Measurements from ENCODE around the gene MACROD1.
A peak's percentile ranks its signal among the peaks of the same experiment; 100 is the strongest.

Gene MACROD1

DNA sequence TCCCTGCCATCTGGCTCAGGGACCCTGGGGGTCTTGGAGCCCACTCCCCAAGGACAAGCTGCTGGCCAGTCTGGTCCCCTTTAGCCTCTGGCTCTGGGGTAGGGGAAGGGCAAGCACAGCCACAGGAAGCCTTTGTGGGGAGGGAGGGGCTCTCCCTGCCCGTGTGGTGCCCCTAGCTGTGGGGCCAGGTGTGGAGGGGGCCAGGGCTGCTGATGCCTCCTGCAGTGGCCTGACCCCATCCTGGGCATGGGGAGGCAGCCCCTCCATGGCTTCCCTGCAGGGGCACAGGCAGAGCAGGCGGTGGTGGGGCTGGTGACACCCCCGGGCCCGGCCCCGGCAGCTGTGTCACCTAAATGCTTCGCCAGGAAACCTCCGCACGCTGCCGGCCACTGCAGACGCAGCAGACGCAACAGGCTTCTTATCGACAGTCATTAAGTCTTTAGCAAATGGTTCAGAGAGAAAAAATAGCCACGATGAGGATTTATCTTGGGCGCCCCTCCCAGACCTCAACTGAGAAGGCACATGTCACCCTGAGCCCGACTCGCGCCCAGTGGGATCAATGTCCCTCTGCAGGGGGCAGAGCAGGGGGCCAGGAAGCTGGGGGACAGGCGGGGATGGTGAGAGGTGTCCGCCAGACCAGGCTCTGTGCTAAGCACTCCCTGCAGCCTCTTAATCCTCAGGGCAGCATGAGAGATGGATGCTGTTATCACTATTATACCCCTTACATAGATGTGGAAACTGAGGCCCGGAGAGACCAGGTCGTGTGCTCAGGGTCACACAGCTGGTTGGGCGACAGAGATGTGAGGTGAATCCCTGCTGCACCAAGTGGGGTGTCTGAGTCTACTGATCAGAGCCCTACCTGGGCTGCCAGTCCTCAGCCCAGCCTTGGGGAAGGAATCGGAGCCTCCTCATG, 96.3 kb downstream of the MACROD1 start:
- DNase-seq: no peak

DNA sequence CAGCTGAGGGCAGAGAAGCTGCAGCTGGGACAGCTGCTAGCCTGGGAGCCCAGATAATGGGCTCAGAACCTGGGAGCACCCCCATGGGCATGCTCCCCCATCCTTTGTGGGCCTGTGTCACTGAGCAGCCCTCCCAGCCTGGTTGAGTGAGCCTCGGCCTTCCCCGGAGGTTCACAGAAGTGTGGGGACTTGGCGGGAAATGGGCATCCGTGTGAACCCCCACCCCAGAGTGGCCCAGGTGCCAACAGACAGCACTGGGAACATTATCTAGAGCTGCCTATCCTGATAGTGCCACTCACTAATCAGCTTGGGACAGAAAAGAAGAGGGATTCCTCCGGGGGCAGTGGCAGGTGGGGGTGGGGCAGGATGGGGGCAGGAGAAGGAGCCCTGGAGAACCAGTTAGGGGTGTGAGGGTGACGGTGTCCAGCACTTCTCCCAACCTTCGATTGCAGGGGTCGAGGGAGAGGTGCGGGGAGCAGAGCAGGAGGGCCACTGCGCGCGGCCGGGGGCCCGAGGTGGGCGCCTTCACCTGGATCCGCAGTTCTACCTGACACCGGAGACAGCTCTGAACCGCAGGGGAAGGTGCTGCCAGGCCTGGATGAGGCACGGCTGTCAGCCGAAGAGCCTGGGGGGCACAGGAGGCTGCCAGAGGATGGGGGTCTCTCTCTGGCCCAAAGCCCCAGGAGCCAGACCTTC, 97.1 kb downstream of the MACROD1 start:
- no peak for DNase-seq

DNA sequence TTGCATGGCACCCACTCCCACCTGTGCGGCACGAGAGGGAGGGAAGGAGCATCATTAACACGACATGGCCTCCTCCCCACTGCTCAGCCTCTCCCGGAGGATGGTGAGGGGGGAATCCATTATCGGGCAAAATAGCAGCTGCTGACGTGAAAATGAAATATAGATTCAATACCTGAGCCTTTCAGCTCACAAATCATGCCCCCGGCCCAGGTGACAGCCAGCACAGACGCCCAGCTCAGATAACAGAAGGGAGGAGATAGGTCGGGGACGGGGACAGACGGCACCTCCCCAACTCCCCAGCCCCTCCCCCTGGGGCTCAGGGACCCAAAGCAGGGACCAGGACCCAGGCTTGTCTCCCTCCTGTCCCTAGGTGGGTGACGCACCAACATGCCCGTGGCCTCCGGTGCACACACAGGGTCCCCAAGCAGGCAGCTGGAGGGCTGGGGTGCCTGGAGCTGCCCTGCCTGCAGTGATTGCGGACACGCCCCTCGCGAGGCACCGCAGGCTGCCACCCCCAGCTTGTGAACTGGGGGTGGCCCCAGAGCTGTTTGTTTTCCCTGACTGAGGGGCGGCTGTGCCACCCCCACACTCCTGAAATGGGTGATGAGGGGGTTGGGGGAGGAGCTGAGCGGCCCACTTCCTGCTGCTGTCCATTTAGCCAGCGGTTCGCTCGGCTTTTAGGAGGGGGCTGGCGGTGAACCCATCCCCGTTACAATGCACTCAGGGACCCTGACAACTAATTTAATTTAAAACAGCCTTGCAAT, 98.5 kb downstream of the MACROD1 start:
- DNase-seq: no peak

GRCh38 chr11:64065712-64066111, 100.2 kb downstream of the MACROD1 start:
- no peak for DNase-seq

GRCh38 chr11:64065141-64065465, 100.8 kb downstream of the MACROD1 start:
- no peak for DNase-seq

DNA sequence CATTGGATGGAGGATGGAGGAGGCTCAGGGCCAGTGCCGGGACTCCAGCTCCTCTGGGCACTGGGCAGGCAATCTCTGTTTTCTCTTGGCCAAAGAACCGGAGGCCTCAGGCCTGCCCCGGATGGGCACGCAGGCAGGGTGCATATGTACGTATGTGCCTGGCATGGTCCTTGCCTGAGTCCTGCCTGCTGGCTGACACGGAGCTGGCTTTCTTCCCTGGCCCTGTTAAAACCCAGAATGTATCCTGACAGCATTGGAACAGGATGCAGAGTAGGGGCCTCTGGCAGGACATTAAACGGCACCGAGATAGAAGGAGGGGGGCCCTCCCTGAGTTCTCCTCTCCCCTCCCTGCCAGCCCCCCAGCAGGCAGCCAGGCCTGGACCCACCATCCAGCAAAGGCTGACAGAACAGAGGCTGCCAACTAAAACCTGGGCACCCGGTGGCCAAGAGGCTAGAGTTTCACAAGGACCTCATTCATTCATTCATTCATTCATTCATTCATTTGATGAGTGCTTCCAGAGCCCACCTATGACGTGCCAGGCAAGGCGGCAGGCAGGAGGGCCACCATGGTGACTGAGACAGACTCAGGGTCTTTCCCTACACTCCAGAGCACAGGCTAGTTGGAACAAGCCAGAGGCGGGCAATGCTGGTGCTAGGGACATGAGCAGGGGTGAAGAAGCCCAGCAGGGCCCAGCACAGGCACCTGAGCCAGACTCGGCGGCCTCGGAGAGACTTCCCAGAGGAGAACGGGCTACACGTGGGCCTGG, 101.4 kb downstream of the MACROD1 start:
- DNase-seq: no peak

- DNase-seq: no peak
These were observed 102.1 kb downstream of the MACROD1 start for GRCh38 chr11:64063777-64064176.

GRCh38 chr11:64062185-64063039, 103.5 kb downstream of the MACROD1 start:
- DNase-seq: no peak

DNA sequence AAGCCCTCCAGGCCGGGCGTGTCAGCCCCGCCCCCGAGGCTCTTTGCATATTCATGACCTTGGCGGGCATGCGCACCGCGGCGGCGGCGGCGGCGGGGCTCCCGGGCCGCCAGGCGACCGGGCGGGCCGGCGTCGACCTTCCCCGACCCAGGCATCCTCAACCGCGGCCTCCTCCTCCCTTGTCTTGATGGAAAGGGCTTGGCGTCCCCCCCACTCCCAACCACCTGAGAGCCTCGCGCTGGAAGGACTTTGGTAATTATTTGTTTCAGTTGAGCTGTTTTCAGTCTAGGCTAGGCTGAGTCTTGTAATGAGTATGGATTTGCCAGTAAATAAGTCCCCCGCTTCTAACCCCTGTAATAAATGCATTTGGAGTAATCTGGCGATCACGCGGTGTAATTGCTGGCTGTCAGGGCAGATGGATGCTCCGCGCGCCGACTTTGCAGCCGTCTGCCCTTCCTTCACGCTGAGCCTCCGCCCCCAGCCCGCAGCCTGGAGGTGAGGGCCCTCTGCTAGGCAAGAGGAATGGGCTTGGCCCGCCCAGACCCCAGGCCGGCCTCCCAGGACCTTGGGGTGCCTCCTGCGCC, 105.0 kb downstream of the MACROD1 start:
- peak; percentile 26 for DNase-seq

GRCh38 chr11:64060263-64060860, 105.6 kb downstream of the MACROD1 start:
- DNase-seq: no peak

DNA sequence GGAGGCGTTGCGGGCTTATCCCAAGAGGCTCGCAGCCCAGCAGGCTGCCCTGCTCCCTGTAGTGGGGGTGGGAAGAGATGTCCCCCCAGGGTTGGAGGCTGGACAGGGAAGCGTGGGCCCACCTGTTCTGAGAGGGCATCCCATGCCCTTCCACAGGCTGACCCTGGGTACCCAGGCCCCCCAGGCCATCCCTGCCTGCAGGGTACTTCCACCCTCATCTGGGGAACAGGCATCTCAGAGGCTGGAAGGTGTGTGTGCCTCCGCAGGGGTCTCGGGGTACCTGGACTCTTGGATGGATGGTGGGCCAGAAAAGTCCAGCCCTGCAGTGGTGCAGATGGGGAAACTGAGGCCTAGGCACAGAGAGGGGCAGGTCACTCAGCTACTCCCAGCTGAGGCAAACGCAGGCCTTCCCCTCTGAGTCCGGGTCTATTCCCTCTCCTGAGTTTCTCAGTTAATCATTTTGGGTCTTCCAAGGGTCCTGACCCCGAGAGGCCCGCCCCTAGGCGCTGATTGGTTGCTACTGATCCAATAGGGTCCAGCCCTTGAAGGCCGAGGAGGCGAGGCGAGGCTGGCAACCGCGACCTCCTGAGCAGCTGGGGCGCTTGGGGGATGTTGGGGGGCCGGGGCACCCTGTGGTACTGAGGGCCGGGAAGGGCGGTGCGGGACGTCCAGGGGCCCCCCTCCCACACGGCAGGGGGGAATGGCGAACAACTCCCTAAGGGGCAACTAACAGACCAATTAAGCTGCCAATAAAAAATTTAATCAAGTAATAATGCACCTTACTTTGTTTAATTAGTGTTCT, 106.4 kb downstream of the MACROD1 start:
- DNase-seq: no peak

DNA sequence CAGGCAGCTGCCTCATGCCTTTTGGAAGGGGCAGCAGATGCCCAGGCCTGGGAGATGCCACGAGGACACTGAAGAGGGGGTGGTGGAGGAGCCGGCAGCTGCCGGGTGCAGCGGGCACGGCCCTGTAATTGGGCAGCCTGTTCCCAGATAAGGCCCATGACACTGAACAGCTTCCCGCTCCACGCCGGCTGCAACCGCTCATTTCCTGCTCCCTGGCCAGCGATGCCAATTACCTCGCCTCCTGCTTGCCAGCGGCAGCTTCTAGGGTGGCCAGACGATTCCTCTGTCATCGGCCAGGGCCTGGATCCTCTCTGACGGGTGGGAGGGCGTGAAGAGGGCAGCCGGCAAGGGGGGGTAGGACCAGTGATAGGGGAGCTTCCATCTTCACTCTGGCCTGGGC, 107.4 kb downstream of the MACROD1 start:
- DNase-seq: peak; percentile 55

GRCh38 chr11:64057890-64058289, 108.0 kb downstream of the MACROD1 start:
- DNase-seq: no peak

DNA sequence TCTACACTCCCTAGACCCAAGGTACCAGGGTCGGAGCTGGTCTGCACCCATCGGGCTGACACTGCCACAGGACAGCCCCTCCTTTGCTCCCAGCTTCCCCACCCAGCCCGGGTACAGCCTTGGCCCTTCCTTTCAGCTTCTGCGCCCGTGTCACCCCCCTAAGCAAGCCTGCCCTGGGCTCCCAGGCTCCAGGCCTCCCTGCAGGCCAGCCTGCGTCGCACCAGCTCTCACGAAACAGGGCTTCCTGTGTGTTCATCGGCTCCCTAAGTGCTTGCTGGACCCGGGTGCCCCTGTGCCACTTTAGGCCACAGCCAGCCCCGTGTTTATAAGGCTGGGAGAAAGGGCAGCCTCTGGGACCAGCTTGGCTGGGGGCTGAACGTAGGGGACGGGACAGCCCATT, 109.1 kb downstream of the MACROD1 start:
- no peak for DNase-seq

DNA sequence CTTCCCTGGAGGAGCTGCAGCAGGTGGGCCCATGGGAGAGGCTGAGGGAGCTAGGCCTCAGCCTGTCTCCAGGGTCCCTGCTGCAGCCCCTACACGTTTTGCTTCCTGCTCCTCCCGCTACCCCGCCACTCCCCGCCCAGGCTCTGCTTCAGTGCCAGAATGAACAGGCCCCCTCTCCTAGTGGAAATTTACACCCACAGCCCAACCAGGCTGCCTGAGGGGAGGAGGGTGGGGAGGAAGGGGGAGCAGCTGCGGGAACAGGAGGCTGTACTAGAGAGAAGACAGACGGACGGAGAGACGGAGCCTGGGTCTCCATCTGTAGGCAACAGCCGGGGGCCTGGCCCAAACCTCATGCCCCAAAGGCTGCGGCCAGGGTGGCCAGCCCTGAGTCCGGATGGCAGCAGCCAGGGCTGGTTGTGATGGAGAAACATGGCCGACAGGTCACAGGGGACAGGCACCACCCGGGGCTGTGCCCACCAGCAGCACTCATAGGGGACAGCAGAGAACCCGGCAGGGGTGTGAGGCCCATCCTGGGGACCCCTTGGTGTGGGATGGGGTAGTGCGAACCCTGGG, 109.6 kb downstream of the MACROD1 start:
- no peak for DNase-seq

GRCh38 chr11:64055077-64055476, 110.8 kb downstream of the MACROD1 start:
- no peak for DNase-seq

- DNase-seq: no peak
These were observed 112.2 kb downstream of the MACROD1 start for GRCh38 chr11:64053699-64054098.

DNA sequence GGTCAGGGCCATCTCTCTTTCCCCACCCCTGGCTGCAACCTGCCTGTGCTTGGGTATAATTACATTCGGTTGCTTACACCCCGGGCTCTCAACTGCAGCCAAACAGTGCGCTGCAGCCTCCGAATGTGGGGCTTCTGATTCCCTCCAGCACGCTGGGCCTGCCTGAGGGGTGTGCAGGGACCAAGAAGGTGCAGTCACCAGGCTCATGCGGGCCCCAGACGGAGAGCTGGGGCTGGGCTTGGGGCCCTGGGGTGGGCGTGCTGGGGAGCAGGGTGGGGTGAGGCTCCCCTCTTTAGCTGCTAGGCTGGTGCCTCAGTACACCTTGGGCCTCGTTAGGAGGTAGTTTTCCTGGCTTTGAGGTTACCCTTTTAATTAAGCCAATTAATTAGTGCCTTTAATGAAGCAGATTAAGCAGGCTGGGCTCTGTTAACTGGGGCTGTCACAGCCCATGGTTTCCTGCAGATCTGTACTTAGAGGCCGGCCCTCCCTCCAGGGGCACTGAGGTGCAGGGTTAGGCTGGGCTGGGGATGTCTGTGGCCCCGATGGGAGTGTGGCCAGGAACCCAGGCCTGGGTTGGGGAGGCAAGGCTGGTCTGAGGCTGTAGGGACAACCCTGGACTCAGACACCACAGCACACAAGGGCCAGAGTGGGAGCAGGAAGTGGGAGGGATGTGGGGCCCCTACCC, 112.8 kb downstream of the MACROD1 start:
- no peak for DNase-seq

DNA sequence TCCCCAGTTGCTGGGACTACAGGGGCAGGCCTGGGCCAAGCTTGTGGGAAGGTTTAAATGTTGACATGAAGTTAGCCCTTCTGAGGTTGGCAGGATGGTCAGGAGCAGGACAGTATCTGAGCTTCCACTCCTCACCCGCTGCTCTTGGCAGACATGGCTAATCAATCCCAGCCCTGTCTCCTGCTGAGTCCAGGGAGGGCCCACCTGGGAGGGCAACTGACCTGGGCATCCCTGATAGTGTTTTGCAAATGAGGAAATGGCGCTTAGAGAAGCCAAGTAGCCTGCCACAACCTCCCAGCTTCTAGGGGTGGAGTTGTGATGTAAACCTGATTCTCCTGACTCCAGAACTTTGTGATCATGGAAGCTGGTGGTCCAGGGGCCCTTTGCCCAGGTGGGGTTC, 113.5 kb downstream of the MACROD1 start:
- DNase-seq: no peak
